HG03095 (cell line): Measurements from ENCODE around the gene NSFL1C.

ENCODE experiments used
- ATAC-seq: cut with Tn5 transposase; IDR thresholded peaks from one replicate; pipeline ENCODE4 v1.9.1; 2021; ENCODE audit warnings: moderate library complexity; ENCODE audit not compliant: unreplicated experiment

NSFL1C gene

GRCh38 chr20:1393507-1393882 is 73.2 kb downstream of the NSFL1C start:
- no peak for ATAC-seq

DNA sequence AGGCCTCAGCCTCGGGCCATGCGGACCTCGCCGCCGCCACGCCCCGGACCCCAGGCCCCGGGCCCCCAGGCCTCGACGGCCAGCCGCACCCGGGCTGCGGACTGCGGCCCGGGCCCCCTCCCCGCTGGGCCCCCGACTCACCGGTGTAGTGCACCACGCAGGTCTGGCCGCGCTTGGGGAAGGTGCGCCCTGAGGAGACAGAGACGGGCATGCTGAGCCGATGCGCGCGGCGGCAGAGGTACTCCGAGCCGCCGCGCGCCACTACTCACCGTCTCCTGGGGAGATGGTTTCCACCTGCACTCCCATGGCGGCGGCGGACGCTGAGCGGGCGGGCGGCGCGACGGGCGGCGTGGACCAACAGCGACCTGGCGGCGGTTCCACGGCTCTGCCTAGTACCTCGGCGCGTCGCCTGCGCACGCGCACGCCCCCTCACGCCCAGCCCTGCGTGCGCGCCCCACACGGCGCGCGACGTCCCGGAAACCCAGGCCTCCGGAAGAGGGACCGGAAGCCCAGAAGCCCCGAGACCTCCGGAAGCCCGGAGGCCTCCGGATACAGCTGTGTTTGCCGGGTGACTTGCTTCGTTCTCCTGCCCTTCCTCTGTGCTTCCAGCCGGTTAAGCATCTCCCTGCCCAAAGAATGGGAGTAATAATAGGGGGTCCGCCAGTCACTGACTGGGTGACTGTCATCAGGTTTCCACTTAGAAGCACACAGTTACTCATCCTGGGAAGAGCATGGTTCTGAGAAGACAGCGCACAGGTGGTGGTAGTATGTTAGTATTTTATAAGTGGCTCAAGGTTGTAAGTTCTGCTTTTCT is 73.7 kb downstream of the NSFL1C start, which contains the start of gene FKBP1A:
Gene FKBP1A (minus strand): TSS at position 362 of the 814 bp plus-strand sequence. CDS start 56 bp downstream, at position 306.
- ATAC-seq: peak; percentile 92

DNA sequence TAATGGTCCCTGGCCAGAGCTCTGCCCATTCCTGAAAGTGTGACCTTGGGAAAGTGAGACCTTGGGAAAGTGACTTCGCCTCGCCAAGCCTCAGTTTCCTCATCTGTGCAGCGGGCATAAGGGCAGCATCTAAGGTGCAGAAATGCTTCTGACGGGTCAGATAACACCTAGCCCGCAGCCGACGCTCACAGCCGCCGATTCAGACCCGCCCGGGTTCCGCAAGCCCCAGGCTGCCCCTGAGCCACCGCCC is 74.3 kb downstream of the NSFL1C start:
- peak; percentile 21 for ATAC-seq
